Measurements from ENCODE around the gene NLRC3.
"Not testable (repeated sequence)": the region's sequence is repeated elsewhere in the genome, so short reads cannot be mapped to it uniquely, and the experiment has no call there.

Gene NLRC3

GRCh38 chr16:3611146-3611975 is 34.2 kb upstream of the NLRC3 start, which contains the start of gene SLX4:
SLX4 (minus strand) TSS chr16:3611606; CDS start chr16:3608964, 2,642 bp downstream.
- no peak within 1 kb of the TSS for H2AFZ ChIP-seq (ENCODE audit: low read depth, low read length, severe bottlenecking)
- no peaks in the 10 kb centered on the region for H4K20me1 ChIP-seq (ENCODE audit: low read depth, low read length)
- no peaks in the 10 kb centered on the region for H3K27me3 ChIP-seq (ENCODE audit: low read length)
- no peaks in the 10 kb centered on the region for H3K9me2 ChIP-seq (replicated peaks; ENCODE audit: insufficient read depth, low read length)
- H3K36me3 ChIP-seq (ENCODE audit: low read length): peaks cover 10% of the 10 kb centered on the region
- H3K79me2 ChIP-seq (ENCODE audit: insufficient read depth, low read length): peaks cover 81% of the 10 kb centered on the region
- peak within 1 kb of the TSS; percentile 91 for H3K4me2 ChIP-seq (ENCODE audit: low read depth, low read length, poor library complexity, severe bottlenecking)
- H3K9me3 ChIP-seq (ENCODE audit: insufficient read depth, low read length): no peaks in the 10 kb centered on the region
- H3K4me3 ChIP-seq (ENCODE audit: insufficient read depth, low read length, poor library complexity, severe bottlenecking): peak within 1 kb of the TSS; percentile 94
- peaks cover 62% of the 10 kb centered on the region for H3F3A ChIP-seq (ENCODE audit: insufficient read depth)
- peak within 1 kb of the TSS; percentile 100 for H3K9ac ChIP-seq (ENCODE audit: low read length)
- H3K27ac ChIP-seq (ENCODE audit: low read depth, low read length): peak within 1 kb of the TSS; percentile 99
- no peak for TF ChIP-seq CTCF (IDR thresholded peaks at IDR 0.05; ENCODE audit: insufficient read depth, low read length, poor library complexity, severe bottlenecking)
- no peak for TF ChIP-seq EZH2phosphoT487 (conservative IDR thresholded peaks at IDR 0.05; ENCODE audit: low read length)

- Histone ChIP-seq H3K9me2 (replicated peaks; ENCODE audit: insufficient read depth, low read length) (no peaks in the 10 kb centered on the region), H3K4me2 (ENCODE audit: low read depth, low read length, poor library complexity, severe bottlenecking) (peak overlapping the region; percentile 91), H3K4me3 (ENCODE audit: insufficient read depth, low read length, poor library complexity, severe bottlenecking) (peak overlapping the region; percentile 94), H3K27me3 (ENCODE audit: low read length) (no peaks in the 10 kb centered on the region), H4K20me1 (ENCODE audit: low read depth, low read length) (no peaks in the 10 kb centered on the region), H3K9me3 (ENCODE audit: insufficient read depth, low read length) (no peaks in the 10 kb centered on the region), H3K36me3 (ENCODE audit: low read length) (peaks cover 6% of the 10 kb centered on the region; the same call in 1 of the 2 replicates), H3F3A (ENCODE audit: insufficient read depth) (peaks cover 56% of the 10 kb centered on the region), H2AFZ (ENCODE audit: low read depth, low read length, severe bottlenecking) (no peak overlapping the region), H3K79me2 (ENCODE audit: insufficient read depth, low read length) (peaks cover 74% of the 10 kb centered on the region), H3K9ac (ENCODE audit: low read length) (peak overlapping the region; percentile 100), H3K27ac (ENCODE audit: low read depth, low read length) (peak overlapping the region; percentile 99)
- no peak for TF ChIP-seq EZH2phosphoT487 (conservative IDR thresholded peaks at IDR 0.05; ENCODE audit: low read length)
- no peak for TF ChIP-seq CTCF (IDR thresholded peaks at IDR 0.05; ENCODE audit: insufficient read depth, low read length, poor library complexity, severe bottlenecking)
These were observed 33.5 kb upstream of the NLRC3 start for GRCh38 chr16:3610698-3611145.

GRCh38 chr16:3609895-3610697 is 32.9 kb upstream of the NLRC3 start:
- no peaks in the 10 kb centered on the region for H3K9me2 ChIP-seq (replicated peaks; ENCODE audit: insufficient read depth, low read length)
- peak overlapping the region; percentile 100 for H3K9ac ChIP-seq (ENCODE audit: low read length)
- peak overlapping the region; percentile 91 for H3K4me2 ChIP-seq (ENCODE audit: low read depth, low read length, poor library complexity, severe bottlenecking)
- no peak overlapping the region for H2AFZ ChIP-seq (ENCODE audit: low read depth, low read length, severe bottlenecking)
- H3K36me3 ChIP-seq (ENCODE audit: low read length): peaks cover 5% of the 10 kb centered on the region; the same call in 1 of the 2 replicates
- H3K27me3 ChIP-seq (ENCODE audit: low read length): no peaks in the 10 kb centered on the region
- peaks cover 50% of the 10 kb centered on the region for H3F3A ChIP-seq (ENCODE audit: insufficient read depth)
- no peaks in the 10 kb centered on the region for H4K20me1 ChIP-seq (ENCODE audit: low read depth, low read length)
- H3K79me2 ChIP-seq (ENCODE audit: insufficient read depth, low read length): peaks cover 68% of the 10 kb centered on the region
- H3K9me3 ChIP-seq (ENCODE audit: insufficient read depth, low read length): no peaks in the 10 kb centered on the region
- TF ChIP-seq EZH2phosphoT487 (conservative IDR thresholded peaks at IDR 0.05; ENCODE audit: low read length): no peak
- no peak for TF ChIP-seq CTCF (IDR thresholded peaks at IDR 0.05; ENCODE audit: insufficient read depth, low read length, poor library complexity, severe bottlenecking)
- peak overlapping the region; percentile 99 for H3K27ac ChIP-seq (ENCODE audit: low read depth, low read length)
- peak overlapping the region; percentile 94 for H3K4me3 ChIP-seq (ENCODE audit: insufficient read depth, low read length, poor library complexity, severe bottlenecking)

GRCh38 chr16:3608976-3609375 is 31.8 kb upstream of the NLRC3 start:
- H3K27ac ChIP-seq (ENCODE audit: low read depth, low read length): peak overlapping the region; percentile 85
- not testable (repeated sequence) for H3K36me3 ChIP-seq (ENCODE audit: low read length)

More at GRCh38 chr16:3608976-3609375, 31.8 kb upstream of the NLRC3 start:
- Histone ChIP-seq H3K4me2 (ENCODE audit: low read depth, low read length, poor library complexity, severe bottlenecking) (peak overlapping the region; percentile 82), H3F3A (ENCODE audit: insufficient read depth) (peaks cover 40% of the 10 kb centered on the region), H3K4me3 (ENCODE audit: insufficient read depth, low read length, poor library complexity, severe bottlenecking) (peak overlapping the region; percentile 41), H3K79me2 (ENCODE audit: insufficient read depth, low read length) (peaks cover 57% of the 10 kb centered on the region), H3K9ac (ENCODE audit: low read length) (peak overlapping the region; percentile 48; the same call in 1 of the 2 replicates)
- not testable (repeated sequence) for H3K27me3 ChIP-seq (ENCODE audit: low read length); H2AFZ ChIP-seq (ENCODE audit: low read depth, low read length, severe bottlenecking); H3K9me2 ChIP-seq (replicated peaks; ENCODE audit: insufficient read depth, low read length); H3K9me3 ChIP-seq (ENCODE audit: insufficient read depth, low read length); H4K20me1 ChIP-seq (ENCODE audit: low read depth, low read length)
